ENCODE results near the gene REG4. TPM values are rescaled to one million over a fixed set of nuclear protein-coding genes. Genes with fewer than 3 reads are reported as not detected.

Gene REG4
- total RNA-seq, 1 experiment from 2014 or later = not detected

DNA sequence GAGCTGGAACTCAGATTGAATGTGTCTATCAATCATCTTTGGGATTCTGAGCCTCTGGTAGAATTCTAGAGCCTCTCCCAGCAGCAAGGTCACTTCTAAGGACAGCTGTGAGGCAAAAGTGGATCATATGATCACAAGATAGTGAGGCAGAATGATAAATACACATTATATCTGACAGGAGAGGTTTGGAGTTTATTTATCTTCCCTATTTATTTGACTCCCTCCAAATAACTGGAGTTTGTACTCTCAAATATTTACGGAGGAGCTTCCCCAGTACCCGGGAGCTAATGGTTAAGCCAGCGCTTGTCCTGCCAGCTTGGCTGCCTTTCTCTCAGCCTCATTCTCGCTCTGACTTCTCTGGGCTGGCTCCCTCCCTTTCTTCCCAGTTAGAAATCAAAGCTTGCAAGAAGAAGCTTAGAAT is 44.9 kb downstream of the REG4 start:
- no peak for ATAC-seq
- no peaks in the 10 kb centered on the region for H4K20me1 ChIP-seq (ENCODE audit: insufficient read depth)
- no peak overlapping the region for H3K4me2 ChIP-seq (ENCODE audit: low read length)
- ChIA-PET RAD21 (ENCODE audit: low non-redundant PET in 1 of 2, low total read pairs in 2 of 2, uncharacterized antibody in 2 of 2, unreplicated experiment in 2 of 2) (no interaction called here), CTCF (no interaction called here), POLR2A (no interaction called here)
- DNase-seq (ENCODE audit: low read depth, low spot score) = no peak
- H3K27ac ChIP-seq (ENCODE audit: low read depth, low read length) = no peak overlapping the region
- no peaks in the 10 kb centered on the region for H3K9me3 ChIP-seq (ENCODE audit: control insufficient read depth in 1 of 2, insufficient read depth in 1 of 2, low read depth in 1 of 2, low read length in 2 of 2)
- no peaks in the 10 kb centered on the region for H3K36me3 ChIP-seq (ENCODE audit: control insufficient read depth in 1 of 2, insufficient read depth in 2 of 2, low read length in 2 of 2)
- H2AFZ ChIP-seq (ENCODE audit: low read depth, low read length, poor library complexity, severe bottlenecking) = no peak overlapping the region
- no peaks in the 10 kb centered on the region; a peak in 1 of 4 replicates for H3K4me1 ChIP-seq (ENCODE audit: control insufficient read depth in 1 of 2, insufficient read depth in 2 of 2, low read length in 2 of 2)
- H3K27me3 ChIP-seq (ENCODE audit: insufficient read depth, low read length) = peaks cover 13% of the 10 kb centered on the region; the same call in 1 of the 2 replicates
- intact Hi-C loops (cut with micrococcal nuclease) = no loop called here
- H3K9me2 ChIP-seq (ENCODE audit: insufficient read depth) = no peaks in the 10 kb centered on the region
- no TSS peak for BruUV-seq (replicated peaks)
- TF ChIP-seq RAD21 (IDR thresholded peaks at IDR 0.05; ENCODE audit: low read depth) (no peak), SP1 (IDR thresholded peaks at IDR 0.05; ENCODE audit: low read depth) (no peak), EZH2phosphoT487 (IDR thresholded peaks at IDR 0.05; ENCODE audit: borderline replicate concordance) (no peak), SIN3A (IDR thresholded peaks at IDR 0.05; ENCODE audit: low read depth) (no peak), TCF7L2 (IDR thresholded peaks at IDR 0.05; ENCODE audit: borderline replicate concordance, extremely low read depth, insufficient read depth, insufficient read length) (no peak), FOSL1 (IDR thresholded peaks at IDR 0.05; ENCODE audit: low read depth) (no peak), POLR2A (IDR thresholded peaks at IDR 0.05; ENCODE audit: borderline replicate concordance, extremely low read depth, insufficient read depth, insufficient read length) (no peak), SRF (IDR thresholded peaks at IDR 0.05; ENCODE audit: low read depth) (no peak), ELF1 (IDR thresholded peaks at IDR 0.05; ENCODE audit: borderline replicate concordance, low read depth) (no peak), ZFX (IDR thresholded peaks at IDR 0.05) (no peak), EZH2 (IDR thresholded peaks at IDR 0.05) (no peak), ZNF274 (IDR thresholded peaks at IDR 0.05; ENCODE audit: low read depth, low read length) (no peak), EGR1 (IDR thresholded peaks at IDR 0.05; ENCODE audit: low read depth) (no peak)
- TF ChIP-seq, protein P1, sequence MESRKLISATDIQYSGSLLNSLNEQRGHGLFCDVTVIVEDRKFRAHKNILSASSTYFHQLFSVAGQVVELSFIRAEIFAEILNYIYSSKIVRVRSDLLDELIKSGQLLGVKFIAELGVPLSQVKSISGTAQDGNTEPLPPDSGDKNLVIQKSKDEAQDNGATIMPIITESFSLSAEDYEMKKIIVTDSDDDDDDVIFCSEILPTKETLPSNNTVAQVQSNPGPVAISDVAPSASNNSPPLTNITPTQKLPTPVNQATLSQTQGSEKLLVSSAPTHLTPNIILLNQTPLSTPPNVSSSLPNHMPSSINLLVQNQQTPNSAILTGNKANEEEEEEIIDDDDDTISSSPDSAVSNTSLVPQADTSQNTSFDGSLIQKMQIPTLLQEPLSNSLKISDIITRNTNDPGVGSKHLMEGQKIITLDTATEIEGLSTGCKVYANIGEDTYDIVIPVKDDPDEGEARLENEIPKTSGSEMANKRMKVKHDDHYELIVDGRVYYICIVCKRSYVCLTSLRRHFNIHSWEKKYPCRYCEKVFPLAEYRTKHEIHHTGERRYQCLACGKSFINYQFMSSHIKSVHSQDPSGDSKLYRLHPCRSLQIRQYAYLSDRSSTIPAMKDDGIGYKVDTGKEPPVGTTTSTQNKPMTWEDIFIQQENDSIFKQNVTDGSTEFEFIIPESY (IDR thresholded peaks at IDR 0.05; ENCODE audit: extremely low read depth, insufficient replicate concordance, low read length) = no peak
- TF ChIP-seq, protein P2, sequence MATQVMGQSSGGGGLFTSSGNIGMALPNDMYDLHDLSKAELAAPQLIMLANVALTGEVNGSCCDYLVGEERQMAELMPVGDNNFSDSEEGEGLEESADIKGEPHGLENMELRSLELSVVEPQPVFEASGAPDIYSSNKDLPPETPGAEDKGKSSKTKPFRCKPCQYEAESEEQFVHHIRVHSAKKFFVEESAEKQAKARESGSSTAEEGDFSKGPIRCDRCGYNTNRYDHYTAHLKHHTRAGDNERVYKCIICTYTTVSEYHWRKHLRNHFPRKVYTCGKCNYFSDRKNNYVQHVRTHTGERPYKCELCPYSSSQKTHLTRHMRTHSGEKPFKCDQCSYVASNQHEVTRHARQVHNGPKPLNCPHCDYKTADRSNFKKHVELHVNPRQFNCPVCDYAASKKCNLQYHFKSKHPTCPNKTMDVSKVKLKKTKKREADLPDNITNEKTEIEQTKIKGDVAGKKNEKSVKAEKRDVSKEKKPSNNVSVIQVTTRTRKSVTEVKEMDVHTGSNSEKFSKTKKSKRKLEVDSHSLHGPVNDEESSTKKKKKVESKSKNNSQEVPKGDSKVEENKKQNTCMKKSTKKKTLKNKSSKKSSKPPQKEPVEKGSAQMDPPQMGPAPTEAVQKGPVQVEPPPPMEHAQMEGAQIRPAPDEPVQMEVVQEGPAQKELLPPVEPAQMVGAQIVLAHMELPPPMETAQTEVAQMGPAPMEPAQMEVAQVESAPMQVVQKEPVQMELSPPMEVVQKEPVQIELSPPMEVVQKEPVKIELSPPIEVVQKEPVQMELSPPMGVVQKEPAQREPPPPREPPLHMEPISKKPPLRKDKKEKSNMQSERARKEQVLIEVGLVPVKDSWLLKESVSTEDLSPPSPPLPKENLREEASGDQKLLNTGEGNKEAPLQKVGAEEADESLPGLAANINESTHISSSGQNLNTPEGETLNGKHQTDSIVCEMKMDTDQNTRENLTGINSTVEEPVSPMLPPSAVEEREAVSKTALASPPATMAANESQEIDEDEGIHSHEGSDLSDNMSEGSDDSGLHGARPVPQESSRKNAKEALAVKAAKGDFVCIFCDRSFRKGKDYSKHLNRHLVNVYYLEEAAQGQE (IDR thresholded peaks at IDR 0.05; ENCODE audit: low read depth) = no peak
- TF ChIP-seq, protein P3, sequence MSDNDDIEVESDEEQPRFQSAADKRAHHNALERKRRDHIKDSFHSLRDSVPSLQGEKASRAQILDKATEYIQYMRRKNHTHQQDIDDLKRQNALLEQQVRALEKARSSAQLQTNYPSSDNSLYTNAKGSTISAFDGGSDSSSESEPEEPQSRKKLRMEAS (IDR thresholded peaks at IDR 0.05) = no peak
- H3K79me2 ChIP-seq (ENCODE audit: insufficient read depth, low read length) = no peaks in the 10 kb centered on the region
- no peak overlapping the region for H3K9ac ChIP-seq (ENCODE audit: low read length)
- no peak overlapping the region for H3K4me3 ChIP-seq (replicated peaks in 1 of 2; ENCODE audit: low read depth in 1 of 2, low read length in 2 of 2)

All from HCT116 (cell line).